HG03039 (cell line): ENCODE data around the gene VWC2.
A peak's percentile ranks its signal among the peaks of the same experiment; 100 is the strongest.
"Not testable (repeated sequence)": the region's sequence is repeated elsewhere in the genome, so short reads cannot be mapped to it uniquely, and the experiment has no call there.

Experiments used
- ATAC-seq: cut with Tn5 transposase; IDR thresholded peaks from one replicate; pipeline ENCODE4 v1.9.1; 2021; ENCODE audit warnings: mild to moderate bottlenecking, moderate library complexity; ENCODE audit not compliant: unreplicated experiment

Gene VWC2

DNA sequence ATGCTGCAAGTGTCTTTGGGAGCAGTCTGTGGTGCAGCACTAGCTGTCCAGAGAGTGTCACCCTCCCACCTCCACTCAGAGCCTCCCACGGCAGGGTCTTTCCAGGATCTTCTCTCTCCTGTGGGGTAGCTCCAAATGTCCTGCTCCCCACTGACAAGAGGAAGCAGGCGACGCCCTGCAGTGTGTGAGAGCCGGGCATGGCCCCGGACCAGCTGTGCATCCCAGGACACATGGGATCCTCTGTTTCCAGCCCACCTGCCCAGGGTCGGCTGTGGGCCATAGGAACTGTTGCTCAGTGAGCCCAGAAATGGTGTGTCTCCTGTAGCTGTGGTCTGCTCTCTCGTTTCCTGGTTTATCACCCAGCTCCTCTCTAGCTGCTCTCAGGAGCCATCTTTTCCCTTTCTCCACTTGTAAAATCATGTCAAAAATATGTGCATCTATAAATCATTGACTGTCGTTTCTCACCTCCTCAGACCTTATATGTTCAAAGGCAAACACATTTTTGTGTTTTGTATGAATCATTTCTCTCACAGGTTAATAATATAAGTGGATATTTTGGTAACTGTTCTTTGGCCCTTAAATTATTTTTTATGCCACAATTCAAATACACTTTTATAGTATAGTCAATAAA lies 74.9 kb downstream of the VWC2 start:
- ATAC-seq: no peak

DNA sequence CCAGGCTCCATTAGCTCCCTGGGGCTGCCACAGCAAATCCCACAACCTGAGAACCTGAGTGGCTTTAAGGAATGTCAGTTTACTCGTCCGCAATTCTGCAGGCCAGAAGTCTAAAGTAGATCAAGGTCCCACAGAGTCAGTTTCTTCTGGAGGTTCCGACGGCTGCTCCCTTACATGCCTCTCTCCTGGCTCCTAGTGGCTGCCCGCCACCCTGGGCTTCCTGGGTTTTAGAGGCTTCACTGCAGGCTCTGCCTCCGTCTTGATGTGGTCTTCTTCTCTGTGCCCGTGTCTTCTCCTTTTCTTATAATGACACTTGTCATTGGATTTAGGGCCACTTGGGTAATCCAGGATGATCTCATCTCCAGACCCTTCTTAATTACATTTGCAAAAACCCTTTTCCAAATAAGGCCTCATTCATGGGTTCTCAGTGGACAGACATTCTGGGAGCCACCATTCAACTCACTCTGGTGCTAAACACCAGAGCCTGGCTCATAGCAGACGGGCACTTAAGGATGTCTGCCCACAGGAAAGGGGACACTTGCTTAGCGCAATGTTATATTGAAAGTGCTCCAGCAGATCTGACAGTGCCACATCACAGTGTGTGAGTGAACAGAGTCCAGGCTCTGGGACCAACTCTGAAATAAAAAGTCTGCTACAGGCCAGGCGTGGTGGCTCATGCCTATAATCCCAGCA lies 77.6 kb downstream of the VWC2 start:
- ATAC-seq: no peak

DNA sequence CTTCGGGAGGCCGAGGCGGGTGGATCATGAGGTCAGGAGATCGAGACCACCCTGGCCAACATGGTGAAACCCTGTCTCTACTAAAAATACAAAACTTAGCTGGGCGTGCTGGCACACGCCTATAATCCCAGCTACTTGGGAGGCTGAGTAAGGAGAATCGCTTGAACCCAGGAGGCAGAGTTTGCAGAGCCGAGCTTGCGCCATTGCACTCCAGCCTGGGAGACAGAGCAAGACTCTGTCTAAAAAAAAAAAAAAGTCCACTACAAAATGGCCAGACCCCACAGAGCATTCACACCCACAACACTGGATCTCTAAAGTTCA lies 78.1 kb downstream of the VWC2 start:
- ATAC-seq: not testable (repeated sequence)

DNA sequence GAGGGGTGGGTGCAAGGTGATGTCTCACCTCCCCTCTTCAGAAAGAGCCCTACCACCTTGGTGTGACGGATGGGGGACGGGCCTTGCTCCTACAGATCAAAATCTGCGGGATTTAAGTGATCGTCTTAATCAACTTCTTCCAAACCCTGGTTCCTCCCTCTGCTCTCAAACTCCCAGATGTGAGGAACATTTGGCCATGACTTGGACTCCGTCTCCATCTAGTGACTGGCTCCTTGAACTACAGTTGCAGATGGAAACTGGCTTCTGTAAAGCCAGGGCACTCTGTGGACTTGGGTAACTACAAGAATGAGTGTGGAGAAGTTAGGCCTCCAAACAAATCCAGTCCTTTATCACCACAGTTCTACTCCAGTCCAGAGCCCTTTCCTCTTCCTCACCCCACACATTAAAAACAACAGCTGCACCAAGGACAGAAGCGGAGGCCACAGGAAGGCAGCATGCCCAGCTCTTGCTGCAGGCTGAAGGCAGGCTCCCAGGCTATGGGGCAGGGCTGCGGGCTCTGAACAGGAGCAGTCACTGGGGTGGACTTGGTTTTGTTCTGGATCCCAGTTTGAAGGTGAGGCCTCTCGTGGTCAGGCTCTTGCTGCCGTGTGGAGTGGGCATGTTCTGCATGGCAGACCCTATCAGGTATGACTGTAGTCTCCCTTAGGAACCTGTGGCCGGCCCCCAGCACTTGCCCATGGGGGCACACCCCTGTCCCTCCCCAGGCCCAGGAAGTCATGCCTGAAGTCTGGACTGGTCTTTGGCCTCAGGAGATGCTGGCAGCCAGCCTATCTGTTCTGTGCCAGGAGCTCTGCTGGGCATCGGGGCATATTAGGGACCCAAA lies 79.4 kb downstream of the VWC2 start:
- ATAC-seq: peak; percentile 73

DNA sequence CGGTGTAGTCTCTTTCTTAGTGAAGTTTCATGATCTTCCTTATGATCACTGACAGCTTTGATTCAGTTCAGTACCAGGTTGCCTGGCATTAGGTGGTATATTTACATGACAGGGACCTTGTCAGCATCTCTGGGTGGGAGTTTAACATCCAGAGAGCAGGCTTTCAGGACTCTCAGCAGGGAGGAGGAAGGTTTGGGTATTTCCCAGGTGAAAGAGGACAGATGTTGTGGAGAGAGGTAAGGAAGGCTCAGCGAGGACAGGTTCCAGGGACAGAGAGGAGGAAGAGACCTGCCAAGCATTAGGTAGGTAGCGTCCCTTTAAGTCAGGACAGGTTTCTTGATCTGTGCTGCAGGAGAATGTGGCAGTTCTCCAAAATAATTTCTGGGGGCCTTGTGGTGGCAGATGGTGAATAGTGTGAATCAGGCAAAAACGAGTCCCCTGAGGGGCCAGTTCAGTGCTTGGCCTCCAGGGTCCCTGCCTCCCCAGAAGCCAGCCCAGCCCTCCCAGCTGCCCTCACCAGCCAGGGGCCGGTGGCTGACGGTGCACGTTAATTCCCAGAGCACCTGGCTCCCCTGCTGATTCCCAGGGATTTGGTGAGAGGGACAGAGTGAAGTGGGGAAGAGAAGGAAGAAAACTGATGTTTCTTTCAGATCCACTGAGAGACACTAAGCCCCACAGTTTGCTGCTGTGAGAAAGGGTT lies 82.0 kb downstream of the VWC2 start:
- ATAC-seq: no peak

DNA sequence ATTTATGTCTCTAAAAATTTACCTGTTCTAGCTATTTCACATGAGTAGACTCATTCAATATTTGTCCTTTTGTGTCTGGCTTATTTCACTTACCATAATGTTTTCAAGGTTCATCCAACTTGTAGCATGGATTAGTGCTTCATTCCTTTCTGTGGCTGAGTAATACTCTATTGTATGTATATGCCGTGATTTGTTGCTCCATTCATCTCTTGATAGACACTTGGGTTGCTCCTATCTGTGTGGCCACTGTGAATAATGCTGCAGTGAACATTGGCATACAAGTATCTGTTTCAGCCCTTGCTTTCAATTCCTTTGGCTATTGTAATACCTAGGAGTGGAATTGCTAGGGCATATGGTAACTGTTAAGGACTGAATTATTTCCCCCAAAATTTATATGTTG lies 86.9 kb downstream of the VWC2 start:
- no peak for ATAC-seq

DNA sequence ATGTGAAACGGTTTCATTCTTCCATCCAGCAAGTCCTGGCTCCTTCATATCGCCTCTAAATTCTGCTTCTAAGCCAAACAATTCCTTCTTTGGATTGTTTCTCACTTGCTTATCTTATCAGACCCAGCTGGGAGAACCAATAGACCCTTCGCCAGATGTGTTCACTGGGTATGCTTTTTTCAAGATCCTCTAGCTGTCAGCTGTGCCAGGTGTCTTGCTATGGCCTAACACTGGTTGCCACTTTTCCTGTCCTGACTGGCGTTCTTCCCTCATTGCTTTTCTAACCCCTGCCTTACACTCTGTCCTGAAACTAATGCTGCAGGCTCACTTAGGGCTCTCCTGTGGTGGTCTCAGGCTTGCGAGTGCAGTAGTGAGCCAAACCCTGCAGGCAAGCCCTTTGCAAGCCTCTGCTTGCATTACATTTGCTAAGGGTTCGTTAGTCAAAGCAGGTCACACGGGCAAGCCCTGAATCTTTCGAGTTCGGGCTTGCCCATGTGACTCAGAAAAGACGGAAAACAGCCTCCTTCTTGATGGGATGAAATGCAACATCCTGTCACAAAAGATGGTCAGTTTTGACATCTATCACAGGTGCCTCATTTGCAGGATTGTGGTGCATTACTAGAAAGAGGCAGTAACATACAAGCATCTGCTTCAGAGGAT lies 92.8 kb downstream of the VWC2 start:
- no peak for ATAC-seq

DNA sequence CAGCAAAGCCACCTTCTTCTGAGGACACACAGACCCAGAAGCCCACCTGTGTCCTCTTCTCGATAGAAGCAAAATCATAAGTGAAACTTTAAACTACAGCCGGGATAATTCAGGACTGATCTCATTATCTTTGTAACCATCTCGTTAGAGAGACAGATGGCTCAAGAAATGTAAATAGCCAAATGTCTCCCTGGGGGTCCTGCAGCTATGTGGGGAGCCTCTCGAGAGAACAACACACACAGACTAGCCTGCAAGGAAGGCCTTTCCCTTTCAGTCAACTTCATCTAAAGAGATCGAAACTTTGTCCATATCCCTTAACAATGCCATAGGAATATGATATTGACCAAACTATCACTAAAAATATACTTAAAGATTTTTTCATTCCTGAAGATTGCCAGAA lies 93.5 kb downstream of the VWC2 start:
- no peak for ATAC-seq

DNA sequence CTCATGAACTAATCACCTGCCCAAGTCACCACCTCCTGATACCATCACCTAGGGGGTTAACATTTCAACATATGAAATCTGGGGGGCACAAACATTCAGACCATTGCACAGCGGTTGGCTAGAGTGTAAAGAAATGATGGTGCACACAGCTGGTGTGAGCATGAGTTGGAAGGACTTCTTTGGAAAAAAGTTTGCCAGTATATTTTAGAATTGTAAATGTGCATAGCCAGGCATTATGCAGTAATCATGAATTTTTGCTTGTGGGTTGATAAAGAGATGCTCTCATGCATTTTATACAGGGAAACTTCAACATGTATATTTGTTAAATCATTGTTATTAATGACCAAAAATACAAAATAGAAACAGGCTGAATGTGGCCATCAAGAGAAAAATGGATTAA lies 100.0 kb downstream of the VWC2 start:
- no peak for ATAC-seq

DNA sequence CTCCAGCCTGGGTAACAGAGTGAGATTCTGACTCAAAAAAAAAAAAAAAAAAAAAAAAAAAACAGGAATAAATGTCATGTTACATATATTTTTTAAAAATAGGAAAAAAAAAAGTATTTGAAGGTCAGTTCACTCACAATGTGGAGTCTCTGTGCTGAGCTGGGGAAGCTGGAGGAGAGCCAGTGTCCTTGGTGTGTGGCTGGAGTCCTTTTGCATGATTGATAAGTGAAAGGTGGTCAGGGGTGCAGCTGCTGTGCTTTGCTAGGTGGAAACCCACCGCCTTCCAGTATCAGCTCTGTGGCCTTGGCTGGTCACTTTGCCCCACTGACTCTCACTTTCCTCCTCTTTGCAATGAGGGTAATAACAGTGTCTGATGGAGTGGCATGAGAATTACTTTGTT lies 101.9 kb downstream of the VWC2 start:
- no peak for ATAC-seq

DNA sequence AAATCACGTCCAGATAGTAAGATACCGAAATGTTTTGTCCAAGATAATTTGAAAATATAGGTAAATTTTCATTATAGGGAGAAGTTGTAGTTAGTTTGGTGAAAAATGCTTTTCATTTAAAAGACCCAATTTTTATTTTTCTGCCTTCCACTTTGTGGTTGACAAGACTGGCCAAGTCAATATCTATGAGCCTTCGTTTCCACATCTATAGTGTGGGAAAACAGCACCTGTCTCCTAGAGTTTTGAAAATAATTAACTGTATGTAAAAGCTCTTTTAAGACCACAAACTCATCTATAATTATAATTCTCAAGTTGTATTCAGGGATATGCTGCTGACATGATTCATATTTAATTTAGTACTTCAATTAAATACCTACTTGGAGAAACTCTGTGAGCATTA lies 102.8 kb downstream of the VWC2 start:
- no peak for ATAC-seq

DNA sequence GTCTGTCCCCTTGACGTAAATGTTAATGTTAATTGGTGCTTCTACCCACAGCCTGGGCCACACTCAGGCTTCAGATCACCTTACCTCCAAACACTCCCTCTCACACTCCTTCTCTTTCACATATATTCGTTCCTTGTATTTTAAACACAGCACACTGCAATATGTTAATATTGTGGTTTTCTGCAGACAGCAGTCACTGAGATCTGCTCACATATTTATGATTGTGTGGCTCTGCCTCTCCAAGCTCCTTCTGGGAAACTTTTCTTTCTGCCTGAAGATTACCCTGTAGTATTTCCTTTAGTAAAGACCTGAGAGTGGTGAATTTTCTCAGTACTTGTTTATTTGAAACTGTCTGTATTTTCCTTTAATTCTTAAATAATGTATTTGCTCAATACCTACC lies 104.7 kb downstream of the VWC2 start:
- no peak for ATAC-seq

DNA sequence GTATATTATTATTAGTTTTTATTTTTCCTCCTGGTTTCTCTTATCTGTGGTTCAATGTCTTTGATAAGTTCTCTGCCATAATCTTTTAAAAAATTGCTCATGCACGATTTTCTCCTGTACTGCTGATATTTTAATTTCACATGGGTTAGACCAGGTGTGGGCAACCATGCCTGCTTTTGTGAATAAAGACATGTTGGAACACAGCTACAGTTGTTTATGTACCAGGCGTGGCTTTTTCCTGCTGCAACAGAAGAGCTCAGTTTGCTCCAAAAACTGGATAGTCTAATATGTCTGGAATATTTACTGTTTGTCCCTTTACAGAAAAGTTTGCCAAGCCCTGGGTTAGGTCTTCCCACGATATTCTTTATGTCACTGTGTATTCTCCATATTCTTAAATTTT lies 105.2 kb downstream of the VWC2 start:
- no peak for ATAC-seq

DNA sequence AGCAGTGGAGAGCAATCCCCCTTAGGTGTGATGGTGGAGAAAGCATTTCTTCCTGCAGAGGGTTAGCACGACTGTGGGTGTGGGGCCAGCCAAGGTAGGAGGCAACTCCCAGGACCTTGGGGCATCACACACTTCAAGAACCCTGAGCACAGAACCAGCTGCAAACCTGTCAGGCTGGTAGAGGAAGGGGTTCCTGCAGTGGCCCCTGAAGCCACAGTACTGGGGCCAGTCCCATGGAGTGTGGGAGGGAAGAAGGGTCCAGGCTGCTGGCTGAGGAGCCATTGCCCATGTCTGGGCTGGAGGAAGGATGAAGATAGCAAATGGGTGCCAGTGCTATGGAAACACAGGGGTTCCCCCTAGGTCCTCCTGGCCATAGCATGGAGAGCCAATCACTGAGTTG lies 110.5 kb downstream of the VWC2 start:
- no peak for ATAC-seq

DNA sequence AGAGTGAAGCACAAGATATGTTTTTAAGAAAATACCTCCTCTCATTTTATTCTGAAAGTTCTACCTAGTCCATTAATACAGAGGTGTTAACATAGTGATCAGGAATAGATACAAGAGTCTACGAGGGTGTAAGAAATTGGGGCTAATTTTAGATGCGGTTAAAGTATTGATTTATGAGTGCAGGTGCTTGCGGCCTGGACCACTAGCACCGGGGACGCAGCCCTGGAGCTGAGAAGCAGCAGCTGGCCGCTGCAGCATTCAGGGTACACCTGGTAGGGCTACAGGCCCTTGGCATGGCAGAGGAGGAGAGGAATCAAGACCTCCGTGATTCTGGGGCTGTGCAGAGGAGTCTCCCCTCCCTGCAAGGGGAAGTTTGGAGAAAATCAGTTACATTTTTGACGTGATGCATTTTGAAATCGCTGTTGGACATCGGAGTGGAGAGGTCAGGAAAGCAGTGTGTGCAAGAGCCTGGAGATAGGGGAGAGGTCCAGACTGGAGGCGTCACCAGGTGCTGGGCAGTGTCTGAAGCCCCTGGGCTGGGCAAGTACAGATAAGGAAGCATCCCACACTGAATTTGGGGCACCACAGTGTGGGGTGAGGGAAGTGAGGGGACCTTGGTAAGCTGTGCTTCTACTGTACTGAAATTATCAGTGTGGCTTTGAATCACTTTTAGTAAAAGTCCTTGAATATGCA lies 112.3 kb downstream of the VWC2 start:
- ATAC-seq: no peak

DNA sequence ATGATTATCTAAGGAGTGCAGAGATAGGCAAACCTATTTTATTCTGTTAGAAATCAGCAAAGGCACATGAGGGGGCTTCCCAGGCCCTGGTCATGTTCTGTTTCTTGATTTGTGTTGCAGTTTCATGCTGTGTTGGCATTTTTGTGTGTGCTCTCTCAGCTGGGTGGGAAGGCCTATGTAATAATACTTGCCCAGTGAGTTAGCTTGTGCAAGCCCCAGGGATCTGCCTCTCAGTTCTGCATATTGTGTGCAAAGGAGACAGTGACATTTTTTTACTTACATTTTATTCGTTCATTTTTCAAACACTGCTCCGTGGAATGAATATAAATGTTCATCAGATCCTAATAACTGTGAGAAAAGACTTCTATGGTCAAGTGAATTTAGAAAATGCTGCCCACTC lies 119.0 kb downstream of the VWC2 start:
- no peak for ATAC-seq

DNA sequence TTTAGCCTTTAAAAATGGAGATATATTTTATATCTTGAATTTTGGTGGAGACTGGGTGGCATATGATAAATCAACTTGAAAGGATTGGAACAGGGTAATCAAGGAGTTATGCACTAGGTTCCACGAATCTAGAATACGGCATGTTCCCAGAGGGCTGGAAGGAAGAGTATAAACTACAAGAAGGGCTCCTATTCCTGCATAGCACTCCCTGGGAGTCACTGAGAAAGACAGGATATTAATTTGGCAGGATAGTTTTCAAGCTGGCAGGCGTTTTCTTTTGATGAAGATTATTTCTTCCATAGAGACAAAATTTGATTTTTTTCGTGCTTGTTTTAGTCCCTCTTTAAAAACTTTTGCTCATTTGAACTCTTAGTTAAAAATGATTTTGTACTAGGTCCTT lies 119.7 kb downstream of the VWC2 start:
- no peak for ATAC-seq

DNA sequence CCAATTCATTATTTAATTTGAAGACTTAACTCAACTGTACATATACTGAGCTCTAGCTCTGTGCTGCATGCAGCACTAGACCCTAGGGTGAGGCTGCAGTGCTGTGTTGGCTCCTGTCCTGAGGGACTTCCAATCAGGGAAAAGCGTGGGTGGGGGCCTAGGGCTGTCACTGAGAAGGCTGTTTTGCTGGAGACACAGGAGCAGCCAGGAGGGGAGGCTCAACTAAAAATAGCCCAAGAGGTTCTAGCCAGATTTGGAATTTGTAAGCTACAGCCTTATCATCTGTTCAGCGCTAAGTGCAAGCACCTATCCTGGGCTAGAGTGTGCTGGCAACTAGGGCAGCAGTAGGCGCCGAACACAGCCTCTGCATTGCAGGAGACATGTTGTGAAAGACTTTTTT lies 121.1 kb downstream of the VWC2 start:
- ATAC-seq: no peak

DNA sequence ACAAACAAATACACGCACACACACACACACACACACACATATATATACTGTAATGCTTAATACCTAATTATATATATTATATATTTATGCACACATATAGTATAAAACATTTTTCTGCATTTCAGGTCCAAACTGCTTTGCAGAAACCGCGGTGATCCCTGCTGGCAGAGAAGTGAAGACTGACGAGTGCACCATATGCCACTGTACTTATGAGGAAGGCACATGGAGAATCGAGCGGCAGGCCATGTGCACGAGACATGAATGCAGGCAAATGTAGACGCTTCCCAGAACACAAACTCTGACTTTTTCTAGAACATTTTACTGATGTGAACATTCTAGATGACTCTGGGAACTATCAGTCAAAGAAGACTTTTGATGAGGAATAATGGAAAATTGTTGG lies 138.5 kb downstream of the VWC2 start:
- ATAC-seq: no peak

DNA sequence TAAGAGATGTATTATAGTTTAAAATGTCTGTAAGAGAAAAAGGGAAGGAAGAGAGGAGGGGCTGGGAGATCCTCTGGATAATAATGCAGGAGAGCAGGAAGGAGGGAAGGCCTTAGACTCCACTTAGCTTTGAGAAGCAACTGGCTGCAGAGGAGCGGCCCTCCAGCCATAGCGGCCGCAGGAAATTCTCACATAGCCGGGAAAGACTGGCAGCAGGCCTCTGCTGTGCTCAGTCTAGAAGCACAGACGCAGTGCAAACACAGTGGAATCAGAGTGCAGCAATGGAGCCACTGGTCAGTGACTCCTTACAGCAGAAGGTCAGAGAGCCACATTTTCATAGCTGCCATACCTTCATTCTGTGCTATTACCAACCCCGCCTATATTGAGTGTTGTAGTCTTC lies 153.3 kb downstream of the VWC2 start:
- ATAC-seq: no peak

DNA sequence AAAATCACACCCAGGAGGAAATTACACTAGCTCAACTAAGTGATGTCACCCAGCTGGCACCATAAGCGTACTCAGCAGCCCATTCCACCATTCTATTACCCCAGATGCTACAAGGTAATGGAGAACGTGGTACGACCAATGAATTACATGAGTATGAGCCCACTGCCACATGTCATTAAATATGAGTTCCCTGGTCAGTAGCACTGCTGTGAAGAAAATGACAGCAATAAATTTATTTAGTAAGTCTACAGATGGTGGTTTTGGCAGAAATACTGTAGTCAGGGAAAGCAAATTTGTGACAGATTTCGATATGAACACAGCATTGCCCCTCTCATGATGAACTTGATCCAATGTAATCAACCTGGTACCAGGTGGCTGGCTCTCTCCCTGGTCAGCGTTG lies 154.2 kb downstream of the VWC2 start:
- ATAC-seq: no peak
